Left ventricle myocardium superior (tissue), 1 donor: Measurements from ENCODE around the gene STK40. TPM values are rescaled to one million over a fixed set of nuclear protein-coding genes. Genes with fewer than 3 reads are reported as not detected.
A peak's percentile ranks its signal among the peaks of the same experiment; 100 is the strongest.

Experiments
- ATAC-seq: fragments of 200-7000 bp; cut with Tn5 transposase; one replicate; pipeline ENCODE4 v1.9.1; 2020; ENCODE audit warnings: mild to moderate bottlenecking, moderate library complexity
- DNase-seq: peaks from one replicate; pipeline ENCODE4 v3.0.0-alpha.2; 2020
- intact Hi-C: fragments of 100-400 bp; cut with micrococcal nuclease; formaldehyde crosslinking; loops from one replicate; pipeline ENCODE4 v1.11.0; 2022
- total RNA-seq: library from RNA; stranded (reverse); fragmentation: NEBNext Ultra II Directional; extraction: Animal tissue kit (Norgen Biotek cat#: 25700); gene quantifications from one replicate; pipeline ENCODE4 v1.2.1, GENCODE V29; 2021
- donor health status: DM: no; HTN: yes; CAD: no; lungs with severe emphysema.

STK40 gene
- total RNA-seq, 1 donor from 2014 or later, result 78.4 TPM

- intact Hi-C loops, result no loop called here
- ATAC-seq (no peak), DNase-seq (peak; percentile 43)
These were observed 59.2 kb downstream of the STK40 start for GRCh38 chr1:36326499-36326898.

GRCh38 chr1:36324353-36324703 lies 61.4 kb downstream of the STK40 start:
- intact Hi-C loops, result no loop called here
- DNase-seq (no peak), ATAC-seq (no peak)

- peak; percentile 92 for DNase-seq
- intact Hi-C loops, result no loop called here
- peak; percentile 71 for ATAC-seq
These were observed 61.9 kb downstream of the STK40 start, which contains the start of gene EVA1B for GRCh38 chr1:36323636-36324352. TSS of gene EVA1B (minus strand) at chr1:36323645. CDS start at chr1:36323037, 608 bp downstream.

GRCh38 chr1:36322786-36323635 lies 62.7 kb downstream of the STK40 start:
- intact Hi-C loops, result no loop called here
- DNase-seq (peak; percentile 70), ATAC-seq (peak; percentile 31)

GRCh38 chr1:36322041-36322785 lies 63.5 kb downstream of the STK40 start:
- DNase-seq, result peak; percentile 47
- no peak for ATAC-seq
- intact Hi-C loops, result no loop called here

- peak; percentile 76 for ATAC-seq
- intact Hi-C loops, result no loop called here
- peak; percentile 89 for DNase-seq
These were observed 64.4 kb downstream of the STK40 start for GRCh38 chr1:36321119-36321951.

- DNase-seq, result no peak
- intact Hi-C loops, result no loop called here
- no peak for ATAC-seq
These were observed 65.0 kb downstream of the STK40 start for GRCh38 chr1:36320767-36321118.

GRCh38 chr1:36320291-36320761 lies 65.4 kb downstream of the STK40 start:
- DNase-seq (no peak), ATAC-seq (no peak)
- intact Hi-C loops, result no loop called here

GRCh38 chr1:36309397-36309796 lies 76.3 kb downstream of the STK40 start:
- intact Hi-C loops, result no loop called here
- ATAC-seq (no peak), DNase-seq (no peak)

- DNase-seq, result no peak
- ATAC-seq, result no peak
- intact Hi-C loops, result no loop called here
These were observed 78.0 kb downstream of the STK40 start for GRCh38 chr1:36307601-36308330.

- ATAC-seq, result peak; percentile 98
- peak; percentile 96 for DNase-seq
- intact Hi-C loops, result no loop called here
These were observed 78.7 kb downstream of the STK40 start for GRCh38 chr1:36306902-36307456.

GRCh38 chr1:36306210-36306901 lies 79.4 kb downstream of the STK40 start, which contains the start of gene SH3D21:
TSS of gene SH3D21 (plus strand) at chr1:36306368. CDS start at chr1:36306421, 53 bp downstream.
- intact Hi-C loops, result no loop called here
- DNase-seq, result peak; percentile 67

GRCh38 chr1:36305915-36306209 lies 79.9 kb downstream of the STK40 start:
- intact Hi-C loops, result no loop called here
- ATAC-seq (no peak), DNase-seq (no peak)

More at GRCh38 chr1:36306210-36306901, 79.4 kb downstream of the STK40 start, which contains the start of gene SH3D21:
- peak; percentile 68 for ATAC-seq

GRCh38 chr1:36304970-36305914 lies 80.5 kb downstream of the STK40 start:
- intact Hi-C loops, result no loop called here
- ATAC-seq, result no peak

GRCh38 chr1:36304521-36304920 lies 81.2 kb downstream of the STK40 start:
- DNase-seq (no peak), ATAC-seq (no peak)
- intact Hi-C loops, result no loop called here

More at GRCh38 chr1:36304970-36305914, 80.5 kb downstream of the STK40 start:
- DNase-seq, result no peak

GRCh38 chr1:36303650-36304360 lies 81.9 kb downstream of the STK40 start:
- ATAC-seq, result no peak
- intact Hi-C loops, result no loop called here
- no peak for DNase-seq
